Suppressor macrophage (primary cell): ENCODE results near the gene LCLAT1.

Experiments used
- DNase-seq, 4 experiments: peaks; one replicate each; pipeline ENCODE4 v3.0.0-alpha.2; 2020 to 2022

Gene LCLAT1

GRCh38 chr2:30647752-30648457 lies 200.9 kb downstream of the LCLAT1 start:
- DNase-seq = no peak

GRCh38 chr2:30649278-30649677 lies 202.2 kb downstream of the LCLAT1 start:
- no peak for DNase-seq

- DNase-seq = no peak
These were observed 202.8 kb downstream of the LCLAT1 start for GRCh38 chr2:30649828-30650227.

GRCh38 chr2:30652271-30652915 lies 205.3 kb downstream of the LCLAT1 start:
- DNase-seq = no peak

GRCh38 chr2:30653847-30654246 lies 206.8 kb downstream of the LCLAT1 start:
- no peak for DNase-seq

DNA sequence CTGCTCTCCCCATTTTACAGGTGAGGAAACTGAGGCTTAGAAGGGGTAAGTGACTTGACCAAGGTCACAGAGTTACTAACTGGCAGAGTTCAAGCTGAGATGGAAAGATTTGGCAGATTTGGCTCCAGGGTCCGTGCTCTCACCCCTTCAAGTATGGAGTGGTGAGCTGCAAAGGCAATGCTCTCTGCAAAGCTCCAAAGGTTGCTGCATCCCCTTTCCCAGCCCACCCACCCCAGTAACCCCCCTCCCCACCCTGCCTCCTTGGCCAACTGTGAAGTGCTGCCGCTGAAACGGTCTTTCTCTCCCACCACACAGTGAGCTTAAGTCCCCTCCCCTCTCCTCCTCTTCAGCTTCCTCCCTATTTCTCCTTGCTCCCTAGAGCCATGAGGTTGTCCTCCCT lies 207.4 kb downstream of the LCLAT1 start:
- no peak for DNase-seq

- no peak for DNase-seq
These were observed 208.2 kb downstream of the LCLAT1 start for GRCh38 chr2:30655211-30655610.

- DNase-seq = no peak
These were observed 208.6 kb downstream of the LCLAT1 start for GRCh38 chr2:30655660-30656059.

DNA sequence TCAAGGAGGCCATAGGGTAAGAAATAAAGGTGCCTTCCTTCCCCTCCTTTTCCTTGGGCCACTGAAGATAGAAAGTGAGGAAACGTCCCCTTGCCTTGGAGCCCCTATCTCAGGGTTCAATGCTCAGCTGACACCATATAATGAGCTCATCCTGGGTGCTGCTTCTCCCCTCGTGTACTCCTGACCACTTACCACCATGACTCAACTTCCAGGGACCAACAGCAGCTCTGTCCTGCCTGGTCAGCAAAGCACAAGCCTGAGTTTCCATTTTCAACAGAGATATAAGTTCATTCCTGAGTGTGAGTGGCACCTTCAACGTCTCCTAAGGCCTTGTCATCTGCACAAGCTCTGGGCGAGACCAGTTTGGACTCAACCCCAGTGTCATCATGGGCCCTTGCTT lies 209.0 kb downstream of the LCLAT1 start:
- peak in 3 of 4 experiments; percentile 3 to 11 (median 5) for DNase-seq

GRCh38 chr2:30661173-30662107 lies 214.4 kb downstream of the LCLAT1 start:
- no peak for DNase-seq

DNA sequence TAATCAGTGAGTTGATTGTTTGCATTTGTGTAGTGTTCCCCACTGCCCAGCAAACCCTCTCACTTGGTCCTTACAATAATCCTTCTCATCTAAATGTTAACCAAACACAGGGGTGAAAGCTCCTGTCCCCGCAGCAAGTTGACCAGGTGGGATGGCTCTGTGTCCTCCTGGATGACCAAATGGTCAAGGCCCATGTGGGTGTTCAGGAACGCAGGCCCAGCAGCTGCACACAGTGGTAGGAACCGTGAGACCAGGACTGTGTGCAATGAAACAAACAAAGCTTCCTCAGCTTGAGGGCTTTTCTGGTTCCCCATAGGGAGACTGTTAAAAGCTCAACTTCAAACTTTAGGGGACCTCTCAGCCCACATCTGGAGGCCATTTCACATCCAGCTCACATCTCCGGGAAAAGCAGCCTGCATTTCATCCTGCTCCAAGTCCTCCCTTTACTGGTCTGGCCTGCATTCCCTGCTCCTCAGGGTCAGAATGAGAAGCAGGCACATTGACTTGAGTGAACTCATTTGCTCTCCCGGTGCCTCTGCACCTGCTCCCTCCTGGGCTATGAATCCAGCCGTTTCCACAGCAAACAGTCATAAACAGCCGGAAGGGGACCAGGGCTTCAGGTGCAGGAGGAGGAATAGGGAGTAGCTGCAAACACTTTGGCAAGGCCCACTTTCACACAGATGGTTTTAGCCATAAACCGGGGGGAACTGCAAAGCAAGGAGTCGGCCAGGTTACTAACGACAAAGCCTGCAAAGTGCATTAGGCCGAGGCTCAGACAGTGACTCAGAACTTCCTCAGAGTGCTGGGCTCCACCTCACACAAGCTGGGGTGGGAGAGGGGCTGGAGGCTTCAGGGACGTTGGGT lies 215.5 kb downstream of the LCLAT1 start:
- no peak for DNase-seq

DNA sequence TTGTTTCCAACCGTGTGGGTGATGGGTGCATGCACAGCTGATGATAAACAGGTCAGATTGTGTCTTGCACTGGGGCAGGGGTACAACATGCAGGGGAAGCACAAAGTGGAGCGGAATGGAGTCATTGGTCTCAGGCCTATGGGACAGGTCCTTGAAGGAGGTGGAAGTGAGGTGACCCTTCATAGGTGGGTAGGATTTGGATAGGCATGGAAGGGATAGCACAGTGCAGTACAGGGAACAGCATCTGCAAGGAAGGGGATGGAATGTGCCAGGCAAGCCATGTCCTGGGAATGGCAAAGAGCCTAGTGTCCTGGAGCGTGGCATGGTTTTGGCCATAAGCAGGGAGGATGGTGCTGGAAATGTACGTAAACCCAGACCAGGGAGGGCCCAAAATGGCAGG lies 216.3 kb downstream of the LCLAT1 start:
- DNase-seq = no peak

DNA sequence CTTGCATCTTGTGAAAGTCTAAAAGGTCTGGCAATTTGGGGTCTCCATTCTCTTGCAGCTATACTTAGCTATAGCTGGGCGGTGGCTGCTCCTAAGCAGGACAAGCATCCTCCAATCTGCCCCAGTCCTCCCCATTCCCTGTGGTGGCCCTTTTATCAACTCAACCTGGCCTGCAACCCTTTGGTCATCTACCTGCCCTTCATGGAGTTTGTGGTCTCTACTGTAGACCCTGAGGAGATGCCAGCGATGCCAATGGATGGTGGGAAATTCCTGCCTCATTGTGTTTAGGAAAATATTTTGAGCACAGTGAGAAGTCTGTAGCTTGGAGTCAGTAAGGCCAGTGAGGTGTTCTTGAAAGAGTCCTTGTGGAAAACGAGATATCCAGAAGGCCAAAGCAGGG lies 216.8 kb downstream of the LCLAT1 start:
- no peak for DNase-seq

GRCh38 chr2:30664761-30665358 lies 217.8 kb downstream of the LCLAT1 start:
- no peak for DNase-seq

DNA sequence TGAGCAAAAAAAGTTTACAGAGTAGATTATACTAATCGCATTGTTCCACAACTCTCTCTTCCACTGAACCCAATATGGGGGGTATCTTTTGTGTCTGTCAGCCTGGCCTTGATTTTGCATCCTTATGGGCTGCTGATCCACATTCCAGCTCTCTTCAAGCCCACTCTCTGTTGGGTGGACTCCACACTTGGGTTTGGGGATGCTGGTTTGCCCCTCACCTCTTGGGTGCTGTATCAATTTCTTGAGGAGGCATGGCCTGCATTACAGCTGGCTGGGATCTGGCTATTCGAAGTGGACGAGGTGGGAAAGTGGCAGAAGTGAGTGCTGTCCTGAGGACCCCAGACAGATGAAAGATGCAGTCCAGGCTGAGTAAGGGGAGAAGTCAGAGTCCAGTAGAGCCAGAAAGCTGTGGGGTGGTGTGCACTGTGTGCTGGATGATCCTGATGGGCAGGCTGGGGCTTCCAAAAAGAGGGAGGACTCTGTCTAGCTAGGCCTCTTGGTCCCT lies 218.8 kb downstream of the LCLAT1 start:
- no peak for DNase-seq

DNA sequence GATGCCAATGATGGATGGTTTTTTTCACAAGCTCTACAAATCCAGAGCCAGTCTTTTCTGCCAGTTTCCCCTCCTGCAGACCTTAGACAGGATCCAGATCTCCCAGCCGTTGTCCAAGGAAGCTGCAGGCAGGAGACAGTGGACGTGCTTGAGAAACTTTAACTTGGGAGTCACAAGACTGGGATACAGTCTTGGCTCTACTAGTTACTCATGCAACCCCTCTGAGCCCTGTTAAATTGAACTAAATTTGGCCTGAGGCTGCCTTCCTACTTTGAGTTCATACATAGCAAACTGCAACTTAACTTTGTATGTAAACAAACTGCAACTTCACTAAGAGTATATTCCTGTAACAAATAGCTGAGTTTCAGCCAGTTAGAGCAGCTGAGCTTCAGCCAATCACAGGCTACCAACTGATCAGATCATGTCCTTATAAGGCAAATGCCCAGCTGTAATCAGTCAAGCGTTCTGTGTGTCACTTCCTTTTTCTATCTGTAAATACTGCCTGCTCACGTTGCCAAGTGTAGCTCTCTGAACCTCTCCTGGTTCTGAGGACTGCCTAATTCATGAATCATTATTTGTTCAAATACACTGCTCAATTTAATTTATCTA lies 219.3 kb downstream of the LCLAT1 start:
- peak; percentile 22 to 55 (median 44) for DNase-seq

DNA sequence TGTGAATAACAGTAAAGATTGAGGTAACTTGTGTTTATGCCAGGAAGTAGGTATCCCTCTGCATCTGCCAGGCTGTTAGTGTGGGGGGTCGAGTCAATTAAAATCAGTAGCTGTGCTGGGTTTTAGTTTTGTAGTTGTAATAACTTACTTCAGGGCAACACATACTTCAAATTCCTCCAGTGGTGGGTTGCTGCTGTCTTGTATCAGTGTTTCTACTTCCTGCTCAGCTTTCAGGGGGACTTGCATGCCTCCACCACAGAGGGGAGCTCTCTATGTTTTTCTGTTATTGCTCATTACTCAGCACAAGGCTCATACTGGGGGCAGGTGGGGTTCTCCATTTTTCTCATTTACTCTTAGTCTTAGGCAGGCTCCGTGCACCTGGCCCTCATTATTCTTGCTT lies 223.4 kb downstream of the LCLAT1 start:
- no peak for DNase-seq

- no peak for DNase-seq
These were observed 226.1 kb downstream of the LCLAT1 start for GRCh38 chr2:30673127-30673526.

- no peak for DNase-seq
These were observed 228.7 kb downstream of the LCLAT1 start for GRCh38 chr2:30675758-30676157.

GRCh38 chr2:30677231-30677630 lies 230.2 kb downstream of the LCLAT1 start:
- no peak for DNase-seq

DNA sequence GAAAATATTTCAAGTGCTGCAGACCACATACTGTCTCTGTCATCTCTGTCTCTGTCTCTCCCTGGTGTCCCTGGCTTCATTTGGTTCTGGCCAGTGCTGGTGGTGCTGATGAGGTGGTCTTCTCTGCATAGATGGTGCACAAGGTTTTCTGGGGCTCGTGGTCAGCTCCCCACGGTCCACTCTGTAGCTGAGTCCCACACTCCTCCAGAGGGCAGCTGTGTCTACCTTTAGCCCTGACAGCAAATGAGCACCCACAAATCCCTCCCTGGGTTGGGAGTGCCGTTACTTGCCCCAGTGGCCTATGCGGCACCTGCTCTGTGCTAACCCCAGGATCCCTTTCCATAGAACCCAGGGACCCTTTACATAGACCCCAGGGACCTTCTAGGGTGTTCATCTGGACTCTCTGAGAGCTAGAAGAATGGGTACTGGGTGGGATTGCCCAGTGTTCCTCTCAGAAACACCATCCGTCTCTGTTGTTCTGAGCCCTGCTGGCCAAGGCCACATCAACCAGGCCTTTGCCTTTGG lies 230.9 kb downstream of the LCLAT1 start:
- DNase-seq = no peak
